ENCODE measurements around the gene COPS4.
"Not testable (repeated sequence)": the region's sequence is repeated elsewhere in the genome, so short reads cannot be mapped to it uniquely, and the experiment has no call there.

The COPS4 gene

DNA sequence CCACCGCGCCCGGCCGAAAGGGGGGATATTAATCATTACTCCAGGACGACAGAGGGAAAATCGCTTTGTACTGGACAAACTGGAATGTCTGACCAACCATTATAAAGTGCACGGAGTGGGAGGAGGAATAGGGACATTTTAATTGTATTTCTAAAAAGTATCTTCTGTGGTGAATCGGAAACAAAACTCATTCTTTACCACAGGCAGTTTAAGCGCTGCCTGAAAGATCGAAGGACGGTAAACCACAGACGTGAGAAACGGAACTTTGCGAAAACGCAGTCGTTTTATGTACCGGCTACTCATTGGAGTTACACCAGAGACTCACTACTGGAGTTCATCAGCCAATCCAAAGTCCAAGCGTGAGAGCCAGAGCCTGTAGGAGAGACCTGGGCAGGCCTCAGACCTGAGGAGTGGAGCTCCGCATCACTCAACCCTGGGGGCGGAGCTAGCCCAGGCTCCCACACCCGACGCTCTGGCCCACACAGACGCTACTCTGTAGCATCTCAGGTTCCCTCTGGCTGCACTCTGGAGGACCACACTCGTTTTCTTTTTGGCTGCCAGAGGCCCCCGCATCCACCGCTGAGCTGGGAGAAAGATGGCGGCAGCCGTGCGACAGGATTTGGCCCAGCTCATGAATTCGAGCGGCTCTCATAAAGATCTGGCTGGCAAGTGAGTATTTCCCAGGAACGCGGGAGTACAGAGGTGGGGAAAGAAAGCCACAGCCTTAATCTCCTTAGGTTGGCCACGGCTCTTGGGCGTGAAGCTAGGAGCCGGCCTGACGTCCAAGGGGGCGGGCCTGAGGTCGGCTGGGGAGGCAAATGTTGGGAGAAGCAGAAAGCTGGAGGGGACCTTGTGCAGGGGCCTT lies at the start of gene COPS4:
Gene COPS4 (plus strand): TSS at position 554 of the 865 bp plus-strand sequence. CDS start 42 bp downstream, at position 596.
- peak; percentile 97 for DNase-seq

DNA sequence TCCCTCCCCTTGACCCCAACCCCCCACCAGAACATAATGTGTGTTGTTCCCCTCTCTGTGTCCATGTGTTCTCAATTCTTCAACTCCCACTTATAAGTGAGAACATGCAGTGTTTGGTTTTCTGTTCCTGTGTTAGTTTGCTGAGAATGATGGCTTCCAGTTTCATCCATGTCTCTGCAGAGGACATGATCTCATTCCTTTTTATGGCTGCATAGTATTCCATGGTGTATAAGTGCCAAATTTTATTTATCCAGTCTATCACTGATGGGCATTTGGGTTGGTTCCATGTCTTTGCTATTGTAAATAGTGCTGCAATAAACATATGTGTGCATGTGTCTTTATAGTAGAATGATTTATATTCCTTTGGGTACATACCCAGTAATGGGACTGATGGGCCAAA lies 47.5 kb upstream of the COPS4 start:
- DNase-seq: not testable (repeated sequence)

DNA sequence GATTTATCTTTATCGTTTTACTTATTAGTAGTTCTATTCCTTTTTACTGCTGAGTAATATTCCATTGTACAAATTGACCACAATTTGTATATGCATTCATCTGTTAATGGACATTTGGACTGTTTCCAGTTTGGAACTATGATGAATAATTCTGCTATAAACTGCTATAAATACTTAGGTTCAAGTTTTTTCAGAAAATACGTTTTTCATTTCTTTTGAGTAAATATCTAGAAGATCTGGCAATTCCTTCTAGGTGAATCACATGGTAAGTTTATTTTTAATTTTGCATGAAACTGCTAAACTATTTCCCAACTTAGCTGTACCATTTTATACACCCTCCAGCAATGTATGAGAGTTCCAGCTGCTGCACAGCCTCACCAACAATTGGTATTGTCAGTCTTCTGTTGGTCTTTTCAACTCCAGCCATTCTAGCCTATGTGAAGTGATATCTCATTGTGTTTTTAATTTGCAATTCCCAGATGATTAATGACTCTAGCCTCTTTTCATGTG lies 46.6 kb upstream of the COPS4 start:
- DNase-seq: no peak

DNA sequence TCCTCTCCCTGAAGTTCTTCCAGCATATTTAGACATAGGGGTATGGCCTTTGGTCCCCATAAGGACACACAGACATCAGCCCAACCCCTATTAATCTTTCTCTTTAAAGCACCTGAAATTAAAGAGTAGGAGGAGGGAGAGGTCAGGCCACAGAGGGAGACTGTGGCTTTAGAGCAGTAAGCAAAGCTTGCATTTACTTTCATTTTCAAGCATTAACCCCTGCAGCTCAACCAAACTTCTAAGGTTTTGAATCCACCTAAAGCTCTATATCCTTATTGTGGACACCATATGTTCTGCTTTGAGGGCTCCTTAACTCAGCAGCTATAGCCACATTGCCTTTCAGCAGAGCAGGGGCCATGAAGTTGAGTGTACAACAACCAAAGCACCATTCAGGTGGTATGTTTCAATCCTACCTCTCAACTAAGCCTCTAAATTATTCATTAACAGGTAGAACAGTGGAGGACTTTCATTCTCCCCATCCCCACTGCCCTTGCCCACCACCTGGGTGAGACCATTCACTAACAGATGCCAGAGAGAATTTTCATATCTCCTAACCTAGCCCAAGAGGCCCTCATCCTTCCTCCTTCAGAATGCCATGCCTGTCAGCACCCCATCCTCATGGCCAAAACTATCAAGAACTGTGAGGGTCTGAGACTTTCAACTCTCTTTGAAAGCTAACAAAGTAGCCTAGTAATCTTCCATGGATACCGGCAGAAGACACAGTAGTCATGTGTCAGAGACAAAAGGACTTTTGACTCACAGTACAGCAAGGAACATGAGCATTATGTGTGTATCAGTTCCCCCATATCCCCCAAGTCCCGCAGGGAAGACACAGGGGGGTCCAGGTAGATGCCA lies 45.2 kb upstream of the COPS4 start:
- no peak for DNase-seq

DNA sequence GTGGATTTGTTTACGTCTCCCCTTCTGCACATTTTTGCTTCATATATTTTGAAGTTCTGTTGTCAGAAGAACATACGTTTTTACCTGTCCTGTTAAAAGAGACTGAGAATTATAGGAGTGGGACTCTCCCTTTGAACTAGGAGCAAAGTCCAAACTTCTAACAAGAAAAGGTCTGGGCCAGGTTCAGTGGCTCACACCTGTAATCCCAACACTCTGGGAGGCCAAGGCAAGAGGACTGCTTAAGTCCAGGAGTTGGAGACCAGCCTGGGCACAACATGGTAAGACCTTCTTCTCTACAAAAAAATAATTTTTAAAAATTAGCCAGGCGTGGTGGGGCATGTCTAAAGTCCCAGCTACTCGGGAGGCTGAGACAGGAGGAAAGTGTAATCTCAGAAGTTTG lies 40.1 kb upstream of the COPS4 start:
- DNase-seq: no peak

DNA sequence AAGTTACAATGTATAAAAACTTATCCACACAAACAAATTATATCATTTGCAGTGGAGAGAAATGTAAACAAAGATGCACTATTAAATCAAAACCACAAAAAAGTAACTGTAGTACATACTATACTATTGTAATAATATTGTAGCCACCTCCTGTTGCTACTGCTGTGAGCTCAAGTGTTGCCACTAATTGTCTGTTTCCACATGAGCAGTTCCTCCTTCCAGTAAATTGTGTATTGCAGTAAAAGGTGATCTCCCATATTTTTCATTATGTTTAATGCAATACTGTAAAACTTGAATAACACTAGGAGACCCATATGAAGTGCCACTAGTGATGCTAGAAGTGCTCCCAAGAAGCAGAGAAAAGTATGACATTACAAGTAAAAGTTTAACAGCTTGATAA lies 36.1 kb upstream of the COPS4 start:
- no peak for DNase-seq

DNA sequence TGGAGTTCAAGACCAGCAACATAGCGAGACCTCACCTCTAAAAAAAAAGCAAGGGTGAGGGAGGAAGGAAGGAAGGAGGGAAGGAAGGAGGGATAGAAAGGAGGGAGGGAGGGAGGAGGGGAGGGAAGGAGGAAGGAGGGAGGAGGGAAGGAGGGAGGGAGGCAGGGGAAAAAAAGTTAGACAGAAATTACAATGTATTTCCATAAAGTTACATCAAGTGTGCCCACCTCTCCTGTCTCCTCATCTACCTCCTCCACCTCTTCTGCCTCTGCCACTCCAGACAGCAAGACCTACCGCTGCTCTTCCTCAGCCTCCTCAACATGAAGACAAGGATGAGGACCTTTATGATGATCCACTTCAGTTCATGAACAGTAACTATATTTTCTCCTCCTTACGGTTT lies 32.7 kb upstream of the COPS4 start:
- no peak for DNase-seq

DNA sequence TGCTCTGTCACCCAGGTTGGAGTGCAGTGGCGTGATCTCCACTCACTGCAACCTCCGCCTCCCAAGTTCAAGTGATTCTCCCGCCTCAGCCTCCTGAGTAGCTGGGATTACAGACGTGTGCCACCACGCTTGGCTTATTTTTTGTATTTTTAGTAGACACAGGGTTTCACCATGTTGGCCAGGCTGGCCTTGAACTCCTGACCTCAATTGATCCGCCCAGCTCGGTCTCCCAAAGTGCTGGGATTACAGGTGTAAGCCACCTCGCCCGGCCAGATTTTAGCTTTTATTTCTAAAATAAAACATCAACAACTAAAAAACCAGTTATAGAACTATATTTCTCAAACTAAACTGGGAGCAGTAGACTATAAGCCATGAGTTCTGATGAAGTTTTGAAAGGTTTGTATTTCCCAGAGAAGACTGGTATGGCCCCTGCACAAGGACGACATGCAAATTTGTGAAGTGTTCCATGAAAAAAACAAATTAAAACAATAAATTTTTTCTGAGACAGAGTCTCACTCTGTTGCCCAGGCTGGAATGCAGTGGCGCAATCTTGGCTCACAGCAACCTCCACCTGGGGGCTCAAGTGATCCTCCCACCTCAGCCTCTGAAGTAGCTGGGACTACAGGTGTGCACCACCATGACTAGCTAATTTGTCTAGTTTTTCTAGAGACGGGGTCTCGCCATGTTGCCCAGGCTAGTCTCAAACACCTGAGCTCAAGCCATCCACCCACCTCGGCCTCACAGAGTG lies 31.8 kb upstream of the COPS4 start:
- DNase-seq: peak in 1 of 2 experiments; percentile 27

DNA sequence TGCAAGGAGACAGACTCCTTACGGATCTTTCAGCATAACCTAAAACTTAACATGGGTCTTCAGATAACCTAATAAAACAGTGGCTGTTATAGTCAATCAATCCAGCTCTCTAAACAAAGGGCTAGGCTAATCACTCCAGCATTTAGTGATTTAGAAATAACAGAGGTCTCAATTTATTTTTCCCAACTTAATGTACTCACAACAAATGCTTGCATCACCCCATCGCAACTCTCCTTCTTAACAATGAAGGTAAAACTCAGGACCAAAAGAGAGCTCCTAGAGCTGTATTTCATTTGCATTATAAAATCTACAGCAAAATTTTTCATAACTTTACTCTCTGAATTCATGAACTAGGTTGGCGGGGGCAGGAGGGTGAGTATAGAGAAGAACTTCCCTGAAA lies 25.5 kb upstream of the COPS4 start:
- no peak for DNase-seq

DNA sequence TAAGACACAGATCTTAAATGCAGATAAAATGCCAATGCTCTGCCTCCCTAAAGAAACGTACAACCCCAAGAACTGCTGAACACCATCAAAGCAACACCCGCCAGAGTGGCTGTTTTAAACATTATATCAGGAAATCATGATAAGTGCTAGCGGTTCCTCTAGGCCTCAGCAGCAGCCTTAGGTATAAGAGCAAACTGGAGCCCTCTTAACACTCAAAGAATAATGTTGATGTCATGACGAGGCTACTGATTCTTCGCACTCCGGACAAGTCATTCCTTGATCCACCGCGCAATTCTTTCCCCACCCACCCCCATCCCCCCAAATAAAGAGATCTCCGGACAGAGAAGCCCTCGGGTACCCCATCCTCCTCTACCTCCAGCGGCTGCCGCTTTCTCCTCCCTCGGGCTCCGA lies 24.9 kb upstream of the COPS4 start:
- DNase-seq: peak in 1 of 2 experiments; percentile 28

DNA sequence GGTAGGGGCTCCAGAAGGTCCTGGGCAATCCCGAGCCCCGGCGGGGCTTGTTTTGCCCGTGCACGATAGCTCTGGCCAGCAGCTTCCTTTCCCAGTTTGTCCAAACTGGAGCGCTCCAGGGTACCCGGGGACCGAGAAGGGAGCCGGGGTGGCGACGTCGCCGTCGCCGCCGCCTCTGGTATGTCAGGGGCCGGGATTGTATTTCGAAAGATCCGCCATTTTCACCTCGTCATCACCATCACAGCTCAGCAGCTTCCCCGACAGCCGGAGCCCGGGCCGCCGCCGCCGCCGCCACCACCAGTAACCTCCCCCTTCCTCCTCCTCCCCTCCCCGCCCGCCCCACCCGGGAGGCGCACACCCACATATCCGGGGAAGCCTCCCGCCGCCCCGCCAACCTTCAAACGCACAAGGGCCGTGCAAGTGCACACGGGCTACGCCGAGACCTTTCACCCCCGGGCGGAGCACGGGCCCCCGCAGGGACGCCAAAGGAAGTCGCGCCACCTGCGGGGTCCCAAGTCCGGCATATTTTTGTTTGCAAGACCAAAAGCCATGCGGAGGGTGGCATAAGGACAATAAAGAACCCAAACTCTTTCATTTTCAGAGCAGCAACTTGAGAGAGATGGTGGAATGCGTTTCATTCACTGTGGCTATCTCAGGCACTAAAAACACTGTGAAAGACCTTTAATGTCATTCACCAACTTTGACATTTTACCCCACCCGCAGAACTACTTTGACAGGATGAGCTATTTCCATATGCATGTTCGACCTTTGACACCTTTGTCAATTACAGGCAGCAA lies 24.3 kb upstream of the COPS4 start, which contains the start of gene LIN54:
Gene LIN54 (minus strand): TSS at position 302 of the 797 bp plus-strand sequence. CDS start 25,979 bp downstream, outside the sequence.
- peak in 1 of 2 experiments; percentile 50 for DNase-seq

DNA sequence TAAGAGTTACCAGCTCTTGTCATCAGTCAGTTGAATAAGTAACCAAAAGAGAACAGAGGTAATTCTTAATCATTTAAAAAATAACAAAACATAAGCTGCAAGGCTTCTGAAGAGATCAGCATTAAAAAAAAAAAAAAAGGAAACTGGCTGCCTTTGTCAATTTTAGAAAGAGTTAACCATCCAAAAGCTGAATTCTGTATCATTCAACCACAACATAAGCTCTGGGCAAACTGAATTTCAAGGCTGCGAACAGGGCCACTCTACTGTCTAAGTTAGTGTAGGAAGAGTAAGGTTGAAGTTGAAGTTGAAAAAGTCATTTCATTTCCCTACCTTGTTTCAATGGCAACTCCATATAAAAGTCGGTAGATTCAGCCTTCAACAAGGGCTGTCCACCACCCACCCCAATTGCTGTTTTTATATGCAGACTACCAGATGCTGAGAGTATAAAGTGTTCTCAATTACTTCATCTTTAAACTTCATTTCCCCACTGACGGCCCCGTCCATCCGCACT lies 23.2 kb upstream of the COPS4 start:
- peak in 1 of 2 experiments; percentile 15 for DNase-seq

DNA sequence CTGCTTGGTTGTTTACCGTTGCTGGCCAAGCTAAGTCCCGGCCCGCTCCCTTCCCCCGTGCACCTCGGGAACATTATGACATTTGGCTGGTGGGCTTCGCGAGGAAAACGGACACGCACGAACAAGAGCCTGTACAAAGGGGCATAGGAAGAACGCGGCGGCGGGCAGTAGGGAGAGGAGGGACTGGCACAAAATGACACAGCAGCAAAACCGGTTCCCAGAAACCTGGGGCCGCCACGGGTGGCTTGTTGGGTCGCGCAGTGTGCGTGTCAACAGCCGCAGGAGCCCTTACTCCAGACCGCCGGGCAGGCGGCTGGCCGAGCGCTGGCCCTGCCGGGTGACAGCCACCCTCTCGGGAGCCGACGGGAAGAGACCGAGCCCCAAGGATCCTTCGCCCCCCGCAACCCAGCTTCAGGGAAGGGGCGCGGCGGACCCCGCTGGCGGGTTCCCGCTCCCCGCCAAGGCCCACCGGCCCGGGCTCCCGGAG lies 22.7 kb upstream of the COPS4 start:
- DNase-seq: peak in 1 of 2 experiments; percentile 59

DNA sequence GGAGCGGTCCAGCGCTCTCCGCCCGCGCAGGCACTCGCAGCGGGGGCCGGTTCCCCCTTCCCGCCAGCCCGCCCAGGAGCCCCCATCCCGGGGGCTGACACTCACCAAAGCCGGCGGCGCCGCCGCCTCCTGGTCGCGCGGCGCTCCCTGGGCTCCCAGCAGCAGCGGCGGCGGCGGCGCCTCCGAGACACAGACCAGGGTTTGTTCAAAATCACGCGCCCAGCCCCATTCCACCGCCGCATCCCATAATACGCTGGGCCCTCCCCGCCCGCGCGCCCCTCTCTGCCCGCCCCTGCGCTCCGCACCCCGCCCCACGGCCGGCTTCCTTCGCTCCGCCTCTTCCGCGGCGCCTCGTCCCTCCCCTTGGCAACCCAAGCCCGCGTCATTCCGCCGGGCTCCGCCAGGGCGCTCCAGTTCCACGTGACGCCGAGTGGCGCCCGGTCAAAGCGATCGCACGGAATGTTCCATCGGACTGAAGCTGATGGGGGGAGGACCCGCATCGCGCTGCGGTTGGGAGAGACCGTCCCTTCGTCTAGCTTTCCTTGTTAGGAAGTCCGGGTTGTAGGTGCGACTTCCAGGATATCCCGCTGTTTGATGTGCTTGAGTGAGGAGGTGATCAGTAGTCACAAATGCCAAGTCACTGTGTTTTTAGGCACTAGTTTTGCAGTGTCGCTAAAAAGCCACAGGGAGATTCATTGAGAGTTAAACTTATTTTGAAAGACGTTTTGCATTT lies 22.1 kb upstream of the COPS4 start:
- peak; percentile 93 to 96 for DNase-seq

DNA sequence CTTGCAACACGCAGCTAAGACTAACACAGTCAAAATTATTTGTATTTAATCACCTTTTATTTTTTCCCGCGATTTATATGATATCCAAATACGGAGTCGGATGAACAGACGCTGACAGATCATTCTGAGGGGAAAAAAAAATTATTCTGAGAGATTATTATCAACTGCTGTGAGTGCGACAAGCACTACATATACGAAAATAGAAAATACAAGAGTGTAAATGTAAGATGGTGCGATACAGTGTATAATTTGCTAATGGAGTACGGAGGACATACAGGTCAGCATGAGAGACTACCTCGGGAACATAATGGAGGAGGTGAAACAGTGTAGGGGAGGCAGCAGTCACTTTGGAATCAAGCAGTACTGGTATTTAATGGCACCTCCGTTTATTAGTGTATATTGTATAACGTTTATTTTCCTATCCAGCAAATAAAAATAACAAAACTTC lies 21.5 kb upstream of the COPS4 start:
- DNase-seq: no peak

DNA sequence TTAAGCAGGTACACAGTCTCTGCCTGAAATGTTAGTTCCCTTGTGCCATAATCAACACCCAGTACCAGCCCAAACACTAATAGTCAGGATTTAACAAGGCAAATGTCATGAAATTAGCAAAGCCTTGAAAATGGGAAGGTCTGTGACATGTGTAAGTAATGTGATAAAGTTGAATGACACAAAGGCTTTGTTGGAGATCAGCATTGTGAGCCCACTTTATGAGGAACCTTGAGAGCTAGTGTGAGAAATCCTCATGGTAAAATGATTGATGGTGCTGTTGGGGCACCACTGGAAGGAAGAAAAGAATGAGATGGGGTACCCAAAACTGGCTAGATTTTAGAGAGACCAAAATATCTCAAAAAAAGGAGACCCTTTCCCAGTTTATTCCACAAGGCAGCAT lies 21.1 kb upstream of the COPS4 start:
- no peak for DNase-seq

DNA sequence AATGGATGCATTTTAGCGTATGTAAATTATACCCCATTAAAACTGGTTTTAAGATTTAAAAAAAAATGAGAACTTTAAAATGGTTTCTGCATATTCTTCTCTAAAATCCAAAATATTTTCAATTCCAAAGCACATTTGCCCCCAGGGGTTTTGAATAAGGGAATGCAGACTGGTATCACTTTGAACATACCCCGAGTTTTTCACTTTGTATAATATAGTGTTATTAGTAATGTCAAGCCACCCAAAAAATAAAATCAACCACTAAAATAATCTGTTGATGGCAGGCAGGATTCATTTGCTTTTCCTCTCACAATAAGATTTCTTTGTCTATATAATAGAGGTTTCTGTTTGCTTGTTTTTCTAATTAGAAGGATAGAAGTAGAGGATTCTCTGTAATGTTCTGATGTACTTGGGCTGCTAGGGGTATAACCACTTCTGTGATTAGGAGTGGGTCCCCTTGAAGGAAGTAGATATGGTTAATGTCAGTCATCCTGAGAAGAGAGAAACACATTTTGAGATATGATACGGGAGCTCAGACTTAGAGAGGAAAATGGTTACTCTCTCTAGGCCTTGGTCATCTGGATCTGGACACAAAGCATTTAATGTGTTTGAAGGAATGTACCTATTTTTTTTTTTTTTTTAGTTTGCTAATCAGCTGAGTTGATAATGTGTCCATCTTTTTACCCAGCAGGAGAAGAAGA lies 15.0 kb upstream of the COPS4 start:
- no peak for DNase-seq

DNA sequence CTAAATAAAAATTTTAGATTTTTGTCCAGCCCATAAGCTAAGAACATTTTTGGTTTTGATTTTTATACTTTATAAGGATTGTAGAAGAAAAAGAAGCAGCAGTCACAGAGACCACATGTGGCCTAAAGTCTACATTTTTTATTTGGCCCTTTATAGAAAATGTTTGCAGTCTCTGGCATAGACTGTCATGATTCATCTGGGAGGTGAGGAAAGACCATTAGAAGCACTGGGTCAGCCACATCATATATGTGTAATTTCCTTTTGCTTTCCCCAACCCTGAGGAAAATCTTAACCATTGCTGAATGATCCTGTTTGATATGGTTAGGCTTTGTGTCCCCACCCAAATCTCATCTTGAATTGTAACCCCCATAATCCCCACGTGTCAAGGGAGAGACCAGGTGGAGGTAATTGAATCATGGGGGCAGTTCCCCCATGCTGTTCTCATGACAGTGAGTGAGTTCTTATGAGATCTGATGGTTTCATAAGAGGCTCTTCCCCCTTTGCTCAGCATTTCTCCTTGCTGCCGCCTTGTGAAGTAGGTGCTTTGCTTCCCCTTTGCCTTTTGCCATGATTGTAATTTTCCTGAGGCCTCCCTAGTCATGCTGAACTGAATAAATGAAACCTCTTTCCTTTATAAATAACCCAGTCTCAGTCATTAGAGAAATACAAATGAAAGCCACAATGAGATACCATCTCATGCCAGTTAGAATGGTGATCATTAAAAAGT lies 12.1 kb upstream of the COPS4 start:
- DNase-seq: no peak

DNA sequence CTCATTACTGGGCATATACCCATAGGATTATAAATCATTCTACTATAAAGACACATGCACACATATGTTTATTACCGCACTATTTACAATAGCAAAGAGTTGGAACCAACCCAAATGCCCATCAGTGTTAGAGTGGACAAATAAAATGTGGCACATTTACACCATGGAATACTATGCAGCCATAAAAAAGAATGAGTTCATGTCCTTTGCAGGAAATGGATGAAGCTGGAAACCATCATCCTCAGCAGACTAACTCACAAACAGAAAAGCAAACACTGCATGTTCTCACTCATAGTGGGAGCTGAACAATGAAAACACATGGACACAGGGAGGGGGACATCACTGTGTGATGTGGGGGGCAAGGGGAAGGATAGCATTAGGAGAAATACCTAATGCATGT lies 11.4 kb upstream of the COPS4 start:
- DNase-seq: not testable (repeated sequence)

All from NCI-H526 (cell line).